Hippocampal formation (tissue), 2 donors: ENCODE data around the gene CGRRF1.

Experiments used
- DNase-seq, 2 donors: peaks; one replicate each; lab custom pipeline; 2025; lab: John Stamatoyannopoulos, UW

CGRRF1 gene

GRCh38 chr14:54548491-54548890 is 38.8 kb downstream of the CGRRF1 start:
- DNase-seq = no peak

GRCh38 chr14:54549862-54550261 is 40.2 kb downstream of the CGRRF1 start:
- DNase-seq = no peak

GRCh38 chr14:54550514-54550913 is 40.8 kb downstream of the CGRRF1 start:
- no peak for DNase-seq

- no peak for DNase-seq
Measured at GRCh38 chr14:54554401-54554800, 44.7 kb downstream of the CGRRF1 start.

GRCh38 chr14:54555651-54556050 is 45.9 kb downstream of the CGRRF1 start:
- DNase-seq = no peak

GRCh38 chr14:54556535-54556934 is 46.8 kb downstream of the CGRRF1 start:
- DNase-seq = no peak

GRCh38 chr14:54562334-54562733 is 52.6 kb downstream of the CGRRF1 start:
- DNase-seq = no peak

- DNase-seq = peak in 1 of 2 donors; percentile 68
Measured at GRCh38 chr14:54564071-54564867, 54.6 kb downstream of the CGRRF1 start.

- DNase-seq = peak; percentile 39 to 78
Measured at GRCh38 chr14:54564868-54565784, 55.4 kb downstream of the CGRRF1 start.

GRCh38 chr14:54565785-54566409 is 56.2 kb downstream of the CGRRF1 start:
- DNase-seq = peak; percentile 86 to 93

- DNase-seq = peak; percentile 68 to 80
Measured at GRCh38 chr14:54566410-54567223, 56.9 kb downstream of the CGRRF1 start, which contains the start of gene SAMD4A. TSS of gene SAMD4A (plus strand) at chr14:54567128. CDS start at chr14:54567917, 789 bp downstream.

- no peak for DNase-seq
Measured at GRCh38 chr14:54567224-54567638, 57.5 kb downstream of the CGRRF1 start.

- peak; percentile 28 to 35 for DNase-seq
Measured at GRCh38 chr14:54567639-54568561, 58.2 kb downstream of the CGRRF1 start.

- no peak for DNase-seq
Measured at GRCh38 chr14:54568821-54569595, 59.3 kb downstream of the CGRRF1 start.

GRCh38 chr14:54570047-54570446 is 60.3 kb downstream of the CGRRF1 start:
- DNase-seq = no peak

GRCh38 chr14:54570631-54571415 is 61.1 kb downstream of the CGRRF1 start:
- DNase-seq = no peak

- DNase-seq = no peak
Measured at GRCh38 chr14:54572316-54572715, 62.6 kb downstream of the CGRRF1 start.

- no peak for DNase-seq
Measured at GRCh38 chr14:54574528-54574927, 64.8 kb downstream of the CGRRF1 start.

GRCh38 chr14:54577494-54577893 is 67.8 kb downstream of the CGRRF1 start:
- DNase-seq = no peak
